H1 (cell line): ENCODE measurements around the gene DIP2C. TPM values are rescaled to one million over a fixed set of nuclear protein-coding genes. Genes with fewer than 3 reads are reported as not detected.

ENCODE experiments used
- CTCF ChIA-PET: fragments of 300-600 bp; sonication (Branson Sonifier 250); formaldehyde crosslinking; loops from one replicate; lab custom pipeline; 2021; ENCODE audit not compliant: partially characterized antibody; lab: Charles Lee
- POLR2A ChIA-PET: fragments of 300-600 bp; sonication (Branson Sonifier 250); formaldehyde crosslinking; loops from one replicate; lab custom pipeline; 2021; ENCODE audit warnings: inconsistent platforms; ENCODE audit not compliant: partially characterized antibody; lab: Charles Lee
- DNase-seq, 2 experiments: peaks; one replicate each; pipeline versions ENCODE4 v3.0.0 to v3.0.0-alpha.2; 2010 to 2022; ENCODE audit warnings: low spot score in 2 of 2, low read depth in 1 of 2, mixed read lengths in 1 of 2
- FAIRE-seq: peaks from 2 replicates; lab custom pipeline; 2011; peaks lifted over from hg19 to GRCh38; lab: Jason Lieb, UNC
- H2AFZ ChIP-seq: 2 replicates; pipeline ENCODE4 v1.8.1; 2012; ENCODE audit warnings: low read length, inconsistent platforms
- H2AK5ac ChIP-seq: 2 replicates; pipeline ENCODE4 v1.6.1; 2013; ENCODE audit warnings: low read depth, low read length
- H2BK120ac ChIP-seq: replicated peaks from 2 replicates; pipeline ENCODE3; 2013; ENCODE audit warnings: low read depth, low read length, inconsistent platforms
- H2BK12ac ChIP-seq: 2 replicates; pipeline ENCODE4 v1.6.1; 2013; ENCODE audit warnings: low read depth, low read length
- H2BK15ac ChIP-seq: 2 replicates; pipeline ENCODE4 v1.6.1; 2013; ENCODE audit warnings: low read length
- H2BK20ac ChIP-seq: 2 replicates; pipeline ENCODE4 v1.6.1; 2013; ENCODE audit warnings: low read length
- H2BK5ac ChIP-seq: 2 replicates; pipeline ENCODE4 v1.6.1; 2013; ENCODE audit warnings: low read depth, low read length
- H3K14ac ChIP-seq: 2 replicates; pipeline ENCODE4 v1.6.1; 2013; ENCODE audit warnings: inconsistent platforms; ENCODE audit not compliant: insufficient read length
- H3K18ac ChIP-seq: 2 replicates; pipeline ENCODE4 v1.6.1; 2013; ENCODE audit warnings: low read length; ENCODE audit errors: extremely low read depth
- H3K23ac ChIP-seq: 2 replicates; pipeline ENCODE4 v1.6.1; 2013; ENCODE audit warnings: inconsistent platforms; ENCODE audit not compliant: insufficient read length
- H3K23me2 ChIP-seq: 2 replicates; pipeline ENCODE4 v1.6.1; 2013; ENCODE audit warnings: low read depth, low read length
- H3K27ac ChIP-seq: 2 replicates; pipeline ENCODE4 v1.6.1; 2011; ENCODE audit warnings: low read depth, low read length, inconsistent platforms
- H3K27me3 ChIP-seq, 4 experiments: replicated peaks in 1 of 4; 1 replicate in 1 of 4; 2 replicates in 3 of 4; pipeline versions ENCODE4 v1.6.1 to v1.8.1; 2011 to 2013; ENCODE audit warnings: low read length in 3 of 4, mild to moderate bottlenecking in 3 of 4, inconsistent platforms in 2 of 4, mixed read lengths in 2 of 4, moderate library complexity in 1 of 4; ENCODE audit not compliant: control insufficient read depth in 3 of 4, insufficient read depth in 3 of 4; ENCODE audit errors: extremely low read depth in 1 of 4
- H3K36me3 ChIP-seq, 4 experiments: 2 replicates each; pipeline versions ENCODE4 v1.6.1 to v1.8.1; 2011 to 2013; ENCODE audit warnings: mild to moderate bottlenecking in 4 of 4, low read length in 3 of 4, moderate library complexity in 2 of 4, control low read depth in 1 of 4, inconsistent platforms in 1 of 4; ENCODE audit not compliant: insufficient read depth in 4 of 4, control insufficient read depth in 2 of 4
- H3K4ac ChIP-seq: replicated peaks from 2 replicates; pipeline ENCODE3; 2013; ENCODE audit warnings: low read length, low read depth, mixed read lengths, inconsistent platforms; ENCODE audit not compliant: insufficient read length
- H3K4me1 ChIP-seq, 4 experiments: replicated peaks in 1 of 4; 1 replicate in 1 of 4; 2 replicates in 3 of 4; pipeline versions ENCODE4 v1.6.1 to v1.8.1; 2011 to 2013; ENCODE audit warnings: low read length in 3 of 4, inconsistent platforms in 2 of 4, mixed read lengths in 1 of 4; ENCODE audit not compliant: insufficient read depth in 4 of 4, control insufficient read depth in 3 of 4
- H3K4me2 ChIP-seq, 2 experiments: 2 replicates each; pipeline versions ENCODE4 v1.6.1 to v1.8.1; 2011 to 2013; ENCODE audit warnings: low read depth in 2 of 2, low read length in 2 of 2, control low read depth in 1 of 2, inconsistent platforms in 1 of 2, mild to moderate bottlenecking in 1 of 2; ENCODE audit not compliant: insufficient read depth in 1 of 2
- H3K4me3 ChIP-seq, 4 experiments: fragments of 200-600, 300-600 bp in 1 of 4; sonication (generic), shearing (Covaris generic), sonication (Bioruptor Twin) in 1 of 4; 2 replicates each; pipeline versions ENCODE4 v1.5.1 to v1.8.1; 2011 to 2016; ENCODE audit warnings: low read length in 4 of 4, low read depth in 3 of 4, control low read depth in 2 of 4, inconsistent platforms in 2 of 4, mild to moderate bottlenecking in 2 of 4, mixed read lengths in 1 of 4, moderate library complexity in 1 of 4; ENCODE audit not compliant: insufficient read depth in 2 of 4; ENCODE audit errors: extremely low read depth in 1 of 4
- H3K56ac ChIP-seq: replicated peaks from 2 replicates; pipeline ENCODE3; 2013; ENCODE audit warnings: low read depth, mild to moderate bottlenecking, mixed read lengths, low read length, inconsistent platforms; ENCODE audit not compliant: insufficient read length
- H3K79me1 ChIP-seq: 2 replicates; pipeline ENCODE4 v1.6.1; 2013; ENCODE audit warnings: low read depth, low read length, control low read depth
- H3K79me2 ChIP-seq, 2 experiments: 2 replicates each; pipeline versions ENCODE4 v1.6.1 to v1.8.1; 2012 to 2013; ENCODE audit warnings: low read length in 2 of 2, mild to moderate bottlenecking in 2 of 2, inconsistent platforms in 1 of 2; ENCODE audit not compliant: insufficient read depth in 2 of 2, control insufficient read depth in 1 of 2
- H3K9ac ChIP-seq, 4 experiments: replicated peaks in 1 of 4; 1 replicate in 1 of 4; 2 replicates in 3 of 4; pipeline versions ENCODE4 v1.6.1 to v1.8.1; 2011 to 2013; ENCODE audit warnings: low read depth in 3 of 4, low read length in 3 of 4, control low read depth in 2 of 4, mild to moderate bottlenecking in 2 of 4, moderate library complexity in 2 of 4, inconsistent platforms in 1 of 4; ENCODE audit errors: extremely low read depth in 1 of 4
- H3K9me3 ChIP-seq, 2 experiments: 2 replicates each; pipeline versions ENCODE4 v1.6.1 to v1.8.1; 2012 to 2013; ENCODE audit warnings: mild to moderate bottlenecking in 2 of 2, moderate library complexity in 2 of 2, control low read depth in 1 of 2, inconsistent platforms in 1 of 2, low read depth in 1 of 2, low read length in 1 of 2, mixed read lengths in 1 of 2; ENCODE audit not compliant: insufficient read depth in 2 of 2
- H4K20me1 ChIP-seq, 2 experiments: replicated peaks in 1 of 2; 2 replicates each; pipeline versions ENCODE3 to v1.8.1; 2011 to 2013; ENCODE audit warnings: inconsistent platforms in 2 of 2, low read length in 2 of 2, mild to moderate bottlenecking in 1 of 2; ENCODE audit not compliant: insufficient read depth in 2 of 2, control insufficient read depth in 1 of 2
- H4K5ac ChIP-seq: 2 replicates; pipeline ENCODE4 v1.6.1; 2013; ENCODE audit warnings: low read length, low read depth, mixed read lengths, inconsistent platforms; ENCODE audit not compliant: insufficient read length
- H4K8ac ChIP-seq: 2 replicates; pipeline ENCODE4 v1.8.0; 2013; ENCODE audit warnings: mild to moderate bottlenecking, moderate library complexity, low read length, inconsistent platforms; ENCODE audit not compliant: insufficient read depth; ENCODE audit errors: extremely low read depth
- H4K91ac ChIP-seq: replicated peaks from 2 replicates; pipeline ENCODE3; 2013; ENCODE audit warnings: low read length, mixed read lengths, inconsistent platforms; ENCODE audit not compliant: insufficient read length
- CBX5 ChIP-seq: fragments of 300-800, 300-1000 bp; sonication (generic); IDR thresholded peaks from 2 replicates; pipeline ENCODE4 v1.7.1; 2016; ENCODE audit warnings: antibody characterized with exemption, low read length, low read depth
- CEBPB ChIP-seq: IDR thresholded peaks from 2 replicates; pipeline ENCODE4 v1.6.1; 2012; ENCODE audit warnings: low read depth, low read length
- GABPA ChIP-seq: IDR thresholded peaks from 2 replicates; pipeline ENCODE4 v1.6.1; 2011; ENCODE audit warnings: mild to moderate bottlenecking, low read length, moderate library complexity, borderline replicate concordance; ENCODE audit not compliant: insufficient read depth
- RFX5 ChIP-seq: IDR thresholded peaks from 2 replicates; pipeline ENCODE4 v1.6.1; 2011; ENCODE audit warnings: low read depth, low read length, improper control_type of control experiment, borderline replicate concordance
- TBP ChIP-seq: IDR thresholded peaks from 2 replicates; pipeline ENCODE4 v1.6.1; 2011; ENCODE audit warnings: low read depth, low read length, improper control_type of control experiment
- TCF12 ChIP-seq: IDR thresholded peaks from 2 replicates; pipeline ENCODE4 v1.6.1; 2011; ENCODE audit warnings: low read depth, mild to moderate bottlenecking, low read length
- WGBS, 2 experiments: shearing (Covaris generic) in 1 of 2; methylation state at CpG; one replicate each; pipeline versions ENCODE4 v1.1.6 to v1.1.7; 2013 to 2015; ENCODE audit warnings: low lambda C conversion rate in 2 of 2, mixed read lengths in 2 of 2, inconsistent platforms in 1 of 2, low coverage in 1 of 2, missing lambda C conversion rate in 1 of 2; ENCODE audit not compliant: insufficient replicate concordance in 2 of 2, insufficient coverage in 1 of 2, insufficient read length in 1 of 2; ENCODE audit errors: extremely low coverage in 1 of 2, missing lambda C conversion rate in 1 of 2; 5-methylcytosine and 5-hydroxymethylcytosine counted together
- polyA plus RNA-seq, 7 experiments: library from polyadenylated mRNA; depleted of rRNA in 3 of 7; stranded (reverse) in 5 of 7; unstranded in 2 of 7; fragments of >200 nt in 5 of 7; fragments of 200-250 nt in 2 of 7; gene quantifications; 1 replicate in 5 of 7; 2 replicates in 1 of 7; 4 replicates in 1 of 7; pipeline versions ENCODE4 v1.2.1 to v1.2.3, GENCODE V29; 2011 to 2013; ENCODE audit warnings: missing spikeins in 2 of 7, mixed read lengths in 2 of 7
- total RNA-seq: library from RNA; stranded (reverse); fragmentation: NEBNext Ultra II Directional; extraction: Animal tissue kit (Norgen Biotek cat#: 25700); gene quantifications from 2 replicates; pipeline ENCODE4 v1.2.1, GENCODE V29; 2021

DIP2C gene
- total and polyA plus RNA-seq, 2 of the 8 experiments (the other 6 are each of a cell fraction or from before 2014, with no cell fraction given): 3.8 to 9.3 TPM

DNA sequence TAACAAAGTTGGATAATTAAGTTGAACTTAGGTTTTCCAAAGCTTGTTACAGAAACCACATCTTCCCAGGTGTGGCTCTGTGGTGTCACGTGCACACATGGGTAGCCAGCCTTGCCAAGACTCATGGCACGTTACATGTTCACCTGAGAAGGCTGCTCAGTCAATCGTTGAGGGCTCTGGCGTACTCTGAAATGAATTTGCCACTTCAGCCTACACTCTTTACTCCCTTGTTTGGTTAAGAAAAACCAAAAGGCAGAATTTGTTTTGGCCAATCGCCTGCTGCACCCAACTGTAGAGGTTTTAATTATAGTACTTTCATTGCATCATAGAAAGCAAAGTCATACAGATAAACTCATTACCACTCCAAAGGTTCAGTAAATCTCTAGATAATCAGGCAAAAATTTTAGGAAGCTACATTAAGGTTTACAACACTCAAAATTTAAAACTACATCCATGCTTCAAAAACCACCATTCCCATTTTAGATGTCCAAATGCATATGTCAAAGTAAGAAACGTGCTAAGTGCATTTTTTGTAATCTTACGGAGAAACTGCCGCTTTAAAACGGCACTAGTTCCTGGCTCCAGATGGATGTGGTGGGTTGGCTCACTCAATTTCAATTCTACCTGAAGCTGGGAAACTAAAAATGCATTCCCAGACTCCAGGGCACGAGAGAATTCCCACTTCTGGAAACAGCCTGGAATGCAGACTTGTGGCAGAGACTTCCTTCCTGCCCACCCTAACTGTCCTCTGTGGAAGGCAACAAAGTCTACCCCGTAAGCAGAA is 88.4 kb downstream of the DIP2C start:
- no peak overlapping the region for H2BK120ac ChIP-seq
- FAIRE-seq: no peak
- no peak overlapping the region for H3K14ac ChIP-seq
- no peak overlapping the region for H2BK15ac ChIP-seq
- no peak overlapping the region for H3K9ac ChIP-seq
- WGBS, 2 experiments: 92% methylated on average over 11 of the region's 11 CpGs; no CpG with 5 or more reads in 1 of the 2 experiments
- no peaks in the 10 kb centered on the region for H3K27me3 ChIP-seq
- no peak overlapping the region for H2BK12ac ChIP-seq
- no peaks in the 10 kb centered on the region for H3K36me3 ChIP-seq
- no peak overlapping the region for H4K91ac ChIP-seq
- H4K8ac ChIP-seq: no peak overlapping the region
- H2BK5ac ChIP-seq: no peak overlapping the region
- H3K23me2 ChIP-seq: no peaks in the 10 kb centered on the region
- TF ChIP-seq CEBPB: no peak
- no peak for TF ChIP-seq TBP
- no peak for TF ChIP-seq TCF12
- no peak for TF ChIP-seq RFX5
- no peak for TF ChIP-seq CBX5
- no peak for TF ChIP-seq GABPA
- H4K20me1 ChIP-seq: peaks cover 2 to 10% of the 10 kb centered on the region in 2 experiments
- no peak for DNase-seq
- peaks cover 9% of the 10 kb centered on the region for H3K79me1 ChIP-seq
- H3K56ac ChIP-seq: no peak overlapping the region
- H3K4me2 ChIP-seq: no peak overlapping the region
- H2AFZ ChIP-seq: no peak overlapping the region
- no peak overlapping the region for H2AK5ac ChIP-seq
- no peak overlapping the region for H3K4me3 ChIP-seq
- peaks cover 0 to 8% (median 3%) of the 10 kb centered on the region in 4 experiments; a peak in 4 of 7 replicates for H3K4me1 ChIP-seq
- H4K5ac ChIP-seq: no peak overlapping the region
- CTCF ChIA-PET: interaction anchor here (0.6 kb wide), 1 partner anchor 296 kb away, joined by 3 read pairs; no protein-coding TSS in a partner anchor
- H3K18ac ChIP-seq: no peak overlapping the region
- POLR2A ChIA-PET: no interaction called here
- H3K4ac ChIP-seq: no peak overlapping the region
- no peak overlapping the region for H3K23ac ChIP-seq
- no peak overlapping the region for H2BK20ac ChIP-seq
- H3K27ac ChIP-seq: no peak overlapping the region
- H3K79me2 ChIP-seq: peaks cover 0 to 17% of the 10 kb centered on the region in 2 experiments; a peak in 2 of 4 replicates
- no peaks in the 10 kb centered on the region for H3K9me3 ChIP-seq
